GM12873 (cell line): Measurements from ENCODE around the gene GNG13.

ENCODE experiments used
- CTCF ChIP-seq: IDR thresholded peaks from 2 replicates; pipeline ENCODE4 v1.5.1; 2012; ENCODE audit warnings: low read depth, mild to moderate bottlenecking, moderate library complexity, low read length, control low read depth; ENCODE audit not compliant: insufficient read depth; ENCODE audit errors: missing control alignments

The GNG13 gene

GRCh38 chr16:794091-794822 is 6.3 kb downstream of the GNG13 start:
- no peak for TF ChIP-seq CTCF

DNA sequence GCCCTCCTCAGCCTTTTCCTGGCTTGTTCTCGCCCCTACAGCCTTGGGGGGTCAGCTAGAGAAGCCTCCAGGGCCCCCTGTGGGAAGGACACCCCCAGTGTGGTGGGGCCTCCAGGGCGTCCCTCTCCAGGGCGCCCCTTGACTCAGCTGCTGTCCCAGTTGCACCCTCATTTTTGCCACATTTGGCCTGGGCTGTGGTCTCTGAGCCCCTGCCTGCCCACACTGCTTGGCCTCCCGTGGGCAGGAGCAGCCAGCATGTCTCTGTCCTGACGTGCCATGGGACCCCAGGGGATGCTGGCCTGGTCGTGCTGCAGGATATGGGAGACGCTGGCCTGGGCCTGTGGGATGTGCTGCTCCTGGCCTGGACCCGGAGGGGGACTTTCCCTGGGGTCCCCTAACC is 7.1 kb downstream of the GNG13 start:
- no peak for TF ChIP-seq CTCF

DNA sequence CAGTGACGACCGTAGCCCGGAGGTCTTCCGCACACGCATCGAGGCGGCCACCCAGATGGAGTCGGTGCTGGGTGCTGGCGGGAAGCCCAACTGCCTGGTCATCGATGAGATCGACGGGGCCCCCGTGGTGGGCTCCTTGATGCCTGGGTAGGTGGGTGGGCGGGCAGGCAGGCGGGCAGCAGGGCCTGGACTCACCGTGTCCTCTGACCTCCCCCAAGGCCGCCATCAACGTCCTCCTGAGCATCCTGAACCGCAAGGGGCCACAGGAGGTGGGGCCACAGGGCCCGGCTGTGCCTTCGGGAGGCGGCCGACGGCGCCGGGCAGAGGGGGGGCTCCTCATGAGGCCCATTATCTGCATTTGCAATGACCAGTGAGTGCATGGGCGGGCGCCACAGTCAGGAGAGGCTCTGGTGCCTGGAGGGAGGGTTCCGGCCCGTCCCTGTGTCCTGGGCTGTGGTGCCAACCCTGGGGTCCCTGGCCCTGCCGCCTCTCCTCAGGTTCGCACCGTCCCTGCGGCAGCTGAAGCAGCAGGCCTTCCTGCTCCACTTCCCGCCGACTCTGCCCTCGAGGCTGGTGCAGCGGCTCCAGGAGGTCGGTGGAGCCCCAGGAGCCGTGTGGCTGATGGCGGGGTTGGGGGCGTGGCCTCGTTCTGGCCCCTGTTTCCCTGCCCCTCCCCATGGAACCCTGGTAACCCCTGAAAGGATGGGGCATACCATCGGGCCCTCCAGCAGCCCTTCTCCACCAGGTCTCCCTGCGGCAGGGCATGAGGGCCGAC is 8.1 kb downstream of the GNG13 start:
- no peak for TF ChIP-seq CTCF

DNA sequence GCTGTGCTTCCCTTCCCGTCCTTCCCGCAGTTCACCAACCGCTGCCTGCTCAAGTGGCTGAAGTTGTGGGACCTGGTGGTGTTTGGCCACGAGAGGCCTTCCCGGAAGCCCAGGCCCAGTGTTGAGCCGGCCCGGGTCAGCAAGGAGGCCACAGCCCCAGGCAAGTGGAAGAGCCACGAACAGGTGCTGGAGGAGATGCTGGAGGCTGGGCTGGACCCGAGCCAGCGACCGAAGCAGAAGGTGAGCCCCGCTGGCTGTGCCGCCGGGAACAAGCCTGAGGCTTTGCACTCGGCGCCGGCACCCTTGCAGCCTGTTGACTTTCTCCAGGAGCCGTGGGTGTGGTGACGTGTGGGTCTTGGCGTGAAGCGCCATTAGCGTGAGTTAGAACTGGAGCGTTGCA is 9.4 kb downstream of the GNG13 start:
- no peak for TF ChIP-seq CTCF

DNA sequence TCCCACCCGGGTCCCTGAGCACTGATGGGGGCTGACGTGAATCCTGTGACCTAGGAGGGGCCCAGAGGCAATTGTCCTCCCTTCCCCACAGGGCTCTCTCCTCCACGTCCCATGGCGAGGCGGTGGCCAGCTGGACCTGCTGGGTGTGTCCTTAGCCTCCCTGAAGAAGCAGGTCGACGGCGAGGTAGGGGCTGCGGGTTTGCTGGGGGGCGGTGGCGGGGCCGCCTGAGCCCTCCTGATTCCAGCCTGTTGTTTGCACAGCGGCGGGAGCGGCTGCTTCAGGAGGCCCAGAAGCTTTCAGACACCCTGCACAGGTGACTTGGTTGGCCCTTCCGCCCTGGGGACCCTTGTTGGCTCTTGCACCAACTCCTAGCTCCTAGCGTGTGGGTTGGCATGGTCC is 10.4 kb downstream of the GNG13 start:
- no peak for TF ChIP-seq CTCF

- no peak for TF ChIP-seq CTCF
These were observed 11.2 kb downstream of the GNG13 start for GRCh38 chr16:789191-789850.
